Measurements from ENCODE around the gene C3orf49.

Gene C3orf49

DNA sequence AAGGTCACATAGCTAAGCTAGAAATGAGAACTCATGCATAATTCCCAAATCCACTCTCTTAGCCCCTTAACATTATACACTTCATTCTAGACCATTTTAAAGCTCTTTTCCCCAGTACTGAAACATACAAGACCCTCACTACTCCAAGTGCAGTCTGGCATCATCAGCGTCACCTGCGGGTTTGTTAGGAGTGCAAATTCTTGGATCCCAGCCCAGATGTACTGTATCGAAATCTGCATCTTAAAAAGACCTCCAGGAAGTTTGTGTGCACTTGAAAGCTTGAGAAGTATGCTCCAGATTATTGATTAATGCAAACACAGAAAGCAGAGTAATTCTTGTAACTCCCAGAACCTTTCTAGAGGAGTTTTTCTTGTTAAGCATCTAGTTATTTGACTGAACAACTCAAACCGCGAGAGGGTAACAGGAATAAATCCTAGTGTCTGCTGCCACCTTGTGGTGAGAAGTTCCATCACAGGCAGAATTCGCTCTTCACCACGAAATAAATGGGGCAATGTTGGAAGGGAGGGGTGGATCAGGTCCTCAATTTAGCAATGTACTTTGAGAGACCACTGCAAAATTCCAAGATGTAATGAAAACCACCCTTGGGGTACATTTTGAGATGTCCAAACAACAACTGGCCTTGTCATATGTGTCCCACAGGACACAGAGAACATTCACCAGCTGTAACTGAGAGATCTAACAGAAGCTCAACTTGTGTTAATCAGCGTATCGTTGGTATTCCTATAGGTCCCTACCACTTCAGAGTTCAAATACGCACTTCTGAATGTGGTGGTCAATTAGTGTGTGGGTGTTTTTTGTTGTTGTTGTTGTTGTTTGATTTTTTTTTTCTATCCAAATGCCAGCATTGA is 583 bp upstream of the C3orf49 start:
- TF ChIP-seq, protein P1, sequence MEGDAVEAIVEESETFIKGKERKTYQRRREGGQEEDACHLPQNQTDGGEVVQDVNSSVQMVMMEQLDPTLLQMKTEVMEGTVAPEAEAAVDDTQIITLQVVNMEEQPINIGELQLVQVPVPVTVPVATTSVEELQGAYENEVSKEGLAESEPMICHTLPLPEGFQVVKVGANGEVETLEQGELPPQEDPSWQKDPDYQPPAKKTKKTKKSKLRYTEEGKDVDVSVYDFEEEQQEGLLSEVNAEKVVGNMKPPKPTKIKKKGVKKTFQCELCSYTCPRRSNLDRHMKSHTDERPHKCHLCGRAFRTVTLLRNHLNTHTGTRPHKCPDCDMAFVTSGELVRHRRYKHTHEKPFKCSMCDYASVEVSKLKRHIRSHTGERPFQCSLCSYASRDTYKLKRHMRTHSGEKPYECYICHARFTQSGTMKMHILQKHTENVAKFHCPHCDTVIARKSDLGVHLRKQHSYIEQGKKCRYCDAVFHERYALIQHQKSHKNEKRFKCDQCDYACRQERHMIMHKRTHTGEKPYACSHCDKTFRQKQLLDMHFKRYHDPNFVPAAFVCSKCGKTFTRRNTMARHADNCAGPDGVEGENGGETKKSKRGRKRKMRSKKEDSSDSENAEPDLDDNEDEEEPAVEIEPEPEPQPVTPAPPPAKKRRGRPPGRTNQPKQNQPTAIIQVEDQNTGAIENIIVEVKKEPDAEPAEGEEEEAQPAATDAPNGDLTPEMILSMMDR (IDR thresholded peaks at IDR 0.05; ENCODE audit: low read depth, low read length): peak; percentile 75
- peak; percentile 27 for DNase-seq (ENCODE audit: extremely low read depth, low read depth)

DNA sequence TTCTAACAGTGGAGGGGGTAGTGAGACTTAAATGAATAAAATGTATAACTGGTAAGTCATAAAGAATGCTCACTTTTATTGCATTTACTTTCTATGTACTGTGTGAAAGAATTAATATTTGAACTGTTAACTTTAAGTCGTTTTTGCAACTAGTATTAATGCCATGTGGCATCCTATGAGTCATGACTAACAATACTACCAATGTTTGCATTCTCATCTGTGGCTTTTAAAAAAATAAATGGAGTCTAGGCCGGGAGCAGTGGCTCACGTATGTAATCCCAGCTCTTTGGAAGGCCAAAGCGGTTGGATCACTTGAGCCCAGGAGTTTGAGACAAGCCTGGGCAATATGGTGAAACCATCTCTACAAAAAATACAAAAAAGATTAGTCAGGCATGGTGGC is 5.2 kb downstream of the C3orf49 start:
- TF ChIP-seq, protein P1 (IDR thresholded peaks at IDR 0.05; ENCODE audit: low read depth, low read length): no peak
- no peak for DNase-seq (ENCODE audit: extremely low read depth, low read depth)

DNA sequence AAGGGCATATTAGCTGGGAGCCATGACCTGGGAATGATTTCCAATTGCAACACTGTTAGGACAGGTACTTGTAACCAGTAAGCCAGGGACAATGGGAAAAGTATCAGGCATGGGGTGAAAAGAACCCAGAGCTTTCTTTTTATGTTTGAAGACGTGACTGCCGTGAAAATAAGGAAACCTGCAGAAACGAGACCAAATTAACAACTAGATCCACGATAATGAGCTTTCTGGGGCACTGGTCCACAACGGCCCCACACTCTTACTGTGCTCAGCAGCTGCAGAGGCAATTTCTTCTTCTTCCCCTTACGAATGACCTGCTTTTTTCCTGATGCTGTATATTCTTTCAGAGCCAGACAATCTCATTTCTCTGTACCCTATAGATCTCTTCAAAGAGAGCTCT is 11.4 kb downstream of the C3orf49 start:
- DNase-seq (ENCODE audit: extremely low read depth, low read depth): no peak
- TF ChIP-seq, protein P1 (IDR thresholded peaks at IDR 0.05; ENCODE audit: low read depth, low read length): no peak

DNA sequence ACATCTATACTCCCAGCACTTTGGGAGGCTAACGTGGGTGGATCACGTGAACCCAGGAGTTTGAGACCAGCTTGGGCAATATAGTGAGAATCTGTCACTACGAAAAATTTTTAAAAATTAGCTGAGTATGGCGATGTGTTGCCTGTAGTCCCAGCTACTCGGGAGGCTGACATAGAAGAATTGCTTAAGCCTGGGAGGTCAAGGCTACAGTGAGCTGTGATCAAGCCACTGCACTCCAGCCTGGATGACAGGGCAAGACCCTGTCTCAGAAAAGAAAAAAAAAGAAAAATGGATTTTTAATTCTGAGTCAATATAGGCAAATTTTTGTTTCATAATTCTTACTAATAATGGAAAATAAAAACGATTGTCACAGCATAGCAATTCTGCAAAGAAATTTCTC is 13.3 kb downstream of the C3orf49 start:
- TF ChIP-seq, protein P1 (IDR thresholded peaks at IDR 0.05; ENCODE audit: low read depth, low read length): no peak
- no peak for DNase-seq (ENCODE audit: extremely low read depth, low read depth)

DNA sequence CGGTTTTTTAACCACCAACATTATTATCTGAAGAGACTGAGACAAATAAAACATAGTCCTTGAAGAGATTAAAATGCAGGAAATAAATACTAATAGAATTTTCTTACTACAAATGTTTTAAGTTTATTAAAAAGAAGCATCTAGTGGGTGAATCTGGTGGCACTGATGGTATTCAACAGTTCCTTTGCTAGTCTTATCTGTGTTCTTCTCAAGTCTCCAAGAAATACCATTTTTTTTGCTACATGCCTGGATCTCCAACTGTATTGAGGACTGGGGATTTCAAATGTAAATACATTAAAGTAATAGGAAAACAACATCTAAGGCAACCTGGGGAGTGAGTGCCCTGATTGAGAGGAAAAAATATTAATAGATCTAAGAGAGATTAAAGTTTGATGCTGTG is 22.6 kb downstream of the C3orf49 start:
- TF ChIP-seq, protein P1 (IDR thresholded peaks at IDR 0.05; ENCODE audit: low read depth, low read length): no peak
- DNase-seq (ENCODE audit: extremely low read depth, low read depth): no peak

DNA sequence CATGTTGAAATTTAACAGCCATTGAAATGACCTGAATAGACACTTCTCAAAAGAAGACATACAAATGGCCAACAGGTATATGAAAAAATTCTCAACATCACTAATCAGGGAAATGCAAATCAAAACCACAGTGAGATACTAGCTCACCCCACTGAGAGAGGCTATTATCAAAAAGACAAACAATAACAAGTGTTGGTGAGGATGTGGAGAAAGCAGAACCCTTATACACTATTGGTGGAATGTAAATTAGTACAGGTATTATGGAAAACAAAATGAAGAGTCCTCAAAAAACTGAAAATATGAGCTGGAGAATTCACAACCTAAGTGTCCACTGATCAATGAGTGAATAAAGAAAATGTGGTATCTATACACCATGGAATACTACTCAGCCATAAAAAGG is 23.0 kb downstream of the C3orf49 start:
- no peak for DNase-seq (ENCODE audit: extremely low read depth, low read depth)
- TF ChIP-seq, protein P1 (IDR thresholded peaks at IDR 0.05; ENCODE audit: low read depth, low read length): no peak

DNA sequence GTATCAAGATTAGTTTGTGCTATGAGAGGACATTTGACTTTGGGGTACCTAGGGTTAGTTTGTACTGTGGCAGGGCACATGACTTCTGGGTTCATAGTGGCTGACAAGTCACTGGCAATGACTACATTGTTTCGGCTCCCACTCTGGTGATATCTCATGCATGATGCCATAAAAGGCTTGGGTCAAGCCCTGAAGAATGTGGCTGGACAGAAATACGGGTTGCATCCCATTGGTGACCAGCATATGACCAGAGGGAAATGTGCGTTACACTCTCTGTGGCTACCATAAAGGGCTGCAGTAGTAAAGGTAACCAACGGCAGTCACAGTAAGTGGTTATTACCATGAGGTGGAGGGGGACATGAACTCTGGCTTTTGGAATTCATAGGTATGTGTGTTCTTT is 26.1 kb downstream of the C3orf49 start:
- DNase-seq (ENCODE audit: extremely low read depth, low read depth): no peak
- TF ChIP-seq, protein P1 (IDR thresholded peaks at IDR 0.05; ENCODE audit: low read depth, low read length): no peak

All from AG09319 (cell line).